HCT116 (cell line): Measurements from ENCODE around the gene POLD2. TPM values are rescaled to one million over a fixed set of nuclear protein-coding genes. Genes with fewer than 3 reads are reported as not detected.

Source experiments
- ATAC-seq: fragments of 200-7000 bp; cut with Tn5 transposase; 2 replicates; pipeline ENCODE4 v1.9.1; 2020; ENCODE audit warnings: mild to moderate bottlenecking, moderate library complexity
- BruUV-seq: library from RNA; stranded (reverse); fragments of 400-500 nt; replicated peaks from 2 replicates; lab custom pipeline; 2021; lab: Mats Ljungman, UMichigan
- CTCF ChIA-PET: fragments of 300-600 bp; sonication (Branson Sonifier 250); formaldehyde crosslinking; loops from one replicate; lab custom pipeline; 2021; ENCODE audit warnings: antibody characterized with exemption; lab: Charles Lee
- POLR2A ChIA-PET: fragments of 300-600, 350-600 bp; sonication (Branson Sonifier 250); formaldehyde crosslinking; loops from one replicate; lab custom pipeline; 2021; ENCODE audit warnings: antibody characterized with exemption; lab: Charles Lee
- RAD21 ChIA-PET, 2 experiments: fragments of 300-600 bp; sonication (Branson Sonifier 250); formaldehyde crosslinking; loops; one replicate each; lab custom pipeline; 2023; ENCODE audit warnings: low total read pairs in 2 of 2; ENCODE audit not compliant: uncharacterized antibody in 2 of 2, unreplicated experiment in 2 of 2, low non-redundant PET in 1 of 2; lab: Charles Lee
- DNase-seq: peaks from one replicate; pipeline ENCODE4 v3.0.0-alpha.2; 2010; ENCODE audit warnings: low read depth, low spot score
- H2AFZ ChIP-seq: fragments of 200-600 bp; shearing (Covaris generic), sonication (generic); 2 replicates; pipeline ENCODE4 v1.6.1; 2017; ENCODE audit warnings: low read depth, mixed run types, mixed read lengths, antibody characterized with exemption, low read length; ENCODE audit not compliant: poor library complexity, severe bottlenecking
- H3K27ac ChIP-seq: 2 replicates; pipeline ENCODE4 v1.5.1; 2012; ENCODE audit warnings: low read depth, low read length
- H3K27me3 ChIP-seq: fragments of 200-600 bp; sonication (generic); 2 replicates; pipeline ENCODE4 v1.6.1; 2016; ENCODE audit warnings: mixed run types, low read length, mixed read lengths; ENCODE audit not compliant: insufficient read depth
- H3K36me3 ChIP-seq, 2 experiments: fragments of 200-500 bp in 1 of 2; fragments of 200-600 bp in 1 of 2; sonication (Bioruptor generic) in 1 of 2; sonication (generic) in 1 of 2; 2 replicates each; pipeline versions ENCODE4 v1.5.1 to v1.6.1; 2014 to 2016; ENCODE audit warnings: low read length in 2 of 2, inconsistent platforms in 1 of 2, mixed read lengths in 1 of 2, mixed run types in 1 of 2; ENCODE audit not compliant: insufficient read depth in 2 of 2, control insufficient read depth in 1 of 2
- H3K4me1 ChIP-seq, 2 experiments: fragments of 200-600 bp in 1 of 2; sonication (generic) in 1 of 2; 2 replicates each; pipeline versions ENCODE4 v1.5.1 to v1.6.1; 2012 to 2017; ENCODE audit warnings: low read length in 2 of 2, inconsistent platforms in 1 of 2, mild to moderate bottlenecking in 1 of 2, mixed read lengths in 1 of 2, mixed run types in 1 of 2, moderate library complexity in 1 of 2; ENCODE audit not compliant: insufficient read depth in 2 of 2, control insufficient read depth in 1 of 2
- H3K4me2 ChIP-seq: fragments of 200-600 bp; sonication (generic); 2 replicates; pipeline ENCODE4 v1.6.1; 2017; ENCODE audit warnings: mixed run types, low read length, mixed read lengths
- H3K4me3 ChIP-seq, 2 experiments: fragments of 200-600 bp in 1 of 2; sonication (generic) in 1 of 2; replicated peaks in 1 of 2; 2 replicates each; pipeline ENCODE4 v1.5.1; 2011 to 2016; ENCODE audit warnings: low read length in 2 of 2, control low read depth in 1 of 2, low read depth in 1 of 2, mild to moderate bottlenecking in 1 of 2, mixed read lengths in 1 of 2, mixed run types in 1 of 2
- H3K79me2 ChIP-seq: fragments of 200-600 bp; sonication (generic); 2 replicates; pipeline ENCODE4 v1.6.1; 2017; ENCODE audit warnings: mild to moderate bottlenecking, mixed run types, low read length, moderate library complexity, mixed read lengths; ENCODE audit not compliant: insufficient read depth
- H3K9ac ChIP-seq: fragments of 200-600 bp; sonication (generic); 2 replicates; pipeline ENCODE4 v1.6.1; 2016; ENCODE audit warnings: low read length, mixed read lengths
- H3K9me2 ChIP-seq: fragments of 200-600 bp; sonication (generic), shearing (Covaris generic); 2 replicates; pipeline ENCODE4 v1.6.1; 2017; ENCODE audit warnings: mixed run types, mild to moderate bottlenecking, moderate library complexity; ENCODE audit not compliant: insufficient read depth
- H3K9me3 ChIP-seq, 2 experiments: fragments of 200-500 bp in 1 of 2; fragments of 200-600 bp in 1 of 2; sonication (Bioruptor generic) in 1 of 2; sonication (generic) in 1 of 2; 2 replicates each; pipeline ENCODE4 v1.6.1; 2014 to 2017; ENCODE audit warnings: low read length in 2 of 2, mixed read lengths in 2 of 2, inconsistent platforms in 1 of 2, low read depth in 1 of 2, mild to moderate bottlenecking in 1 of 2, mixed run types in 1 of 2, moderate library complexity in 1 of 2; ENCODE audit not compliant: control insufficient read depth in 1 of 2, insufficient read depth in 1 of 2
- H4K20me1 ChIP-seq: fragments of 200-600 bp; sonication (generic), shearing (Covaris generic); 2 replicates; pipeline ENCODE4 v1.6.1; 2017; ENCODE audit warnings: mixed run types, mild to moderate bottlenecking, moderate library complexity; ENCODE audit not compliant: insufficient read depth
- CBX3 ChIP-seq: IDR thresholded peaks from 2 replicates; pipeline ENCODE4 v1.6.1; 2012; ENCODE audit warnings: low read depth
- EGR1 ChIP-seq: IDR thresholded peaks from 2 replicates; pipeline ENCODE4 v1.6.1; 2012; ENCODE audit warnings: low read depth
- ELF1 ChIP-seq: IDR thresholded peaks from 2 replicates; pipeline ENCODE4 v1.6.1; 2012; ENCODE audit warnings: low read depth, borderline replicate concordance
- EZH2 ChIP-seq: fragments of 200-600 bp; sonication (generic); IDR thresholded peaks from 2 replicates; pipeline ENCODE4 v1.6.1; 2017; ENCODE audit warnings: antibody characterized with exemption, mixed run types
- EZH2phosphoT487 ChIP-seq: fragments of 200-600 bp; IDR thresholded peaks from 2 replicates; pipeline ENCODE4 v1.6.1; 2018; ENCODE audit warnings: antibody characterized with exemption, borderline replicate concordance
- FOSL1 ChIP-seq: IDR thresholded peaks from 2 replicates; pipeline ENCODE4 v1.6.1; 2012; ENCODE audit warnings: low read depth
- JUND ChIP-seq: IDR thresholded peaks from 2 replicates; pipeline ENCODE4 v1.6.1; 2012
- POLR2A ChIP-seq: IDR thresholded peaks from 2 replicates; pipeline ENCODE4 v1.7.0; 2011; ENCODE audit warnings: borderline replicate concordance; ENCODE audit not compliant: insufficient read depth, insufficient read length; ENCODE audit errors: extremely low read depth
- RAD21 ChIP-seq: IDR thresholded peaks from 2 replicates; pipeline ENCODE4 v1.6.1; 2012; ENCODE audit warnings: low read depth, mild to moderate bottlenecking
- REST ChIP-seq: IDR thresholded peaks from 2 replicates; pipeline ENCODE4 v1.6.1; 2012; ENCODE audit warnings: low read depth
- SIN3A ChIP-seq: IDR thresholded peaks from 2 replicates; pipeline ENCODE4 v1.6.1; 2012; ENCODE audit warnings: low read depth
- SP1 ChIP-seq: IDR thresholded peaks from 2 replicates; pipeline ENCODE4 v1.6.1; 2012; ENCODE audit warnings: low read depth
- SRF ChIP-seq: IDR thresholded peaks from 2 replicates; pipeline ENCODE4 v1.6.1; 2012; ENCODE audit warnings: low read depth
- TCF7L2 ChIP-seq: IDR thresholded peaks from 2 replicates; pipeline ENCODE4 v1.7.0; 2011; ENCODE audit warnings: borderline replicate concordance, inconsistent platforms; ENCODE audit not compliant: insufficient read depth, insufficient read length; ENCODE audit errors: extremely low read depth
- YY1 ChIP-seq: IDR thresholded peaks from 2 replicates; pipeline ENCODE4 v1.6.1; 2011; ENCODE audit warnings: low read length, low read depth, moderate library complexity, mild to moderate bottlenecking; ENCODE audit not compliant: insufficient replicate concordance; ENCODE audit errors: extremely low read depth
- ZFX ChIP-seq: fragments of 450-650 bp; IDR thresholded peaks from 2 replicates; pipeline ENCODE4 v1.6.1; 2017
- intact Hi-C: fragments of 100-400 bp; cut with micrococcal nuclease; formaldehyde crosslinking; loops from 2 replicates; pipeline ENCODE4 v1.10.0; 2022
- total RNA-seq: library from RNA; stranded (reverse); gene quantifications from one replicate; pipeline ENCODE4 v1.2.1, GENCODE V29; 2021; ENCODE audit not compliant: unreplicated experiment
- TF ChIP-seq, protein P1 (sequence below): IDR thresholded peaks from 2 replicates; pipeline ENCODE4 v1.6.1; 2011; ENCODE audit warnings: mild to moderate bottlenecking, low read length, moderate library complexity; ENCODE audit not compliant: insufficient replicate concordance; ENCODE audit errors: extremely low read depth
- TF ChIP-seq, protein P2 (sequence below), 3 experiments: fragments of 200-600 bp in 1 of 3; sonication (generic) in 1 of 3; IDR thresholded peaks in 2 of 3; conservative IDR thresholded peaks in 1 of 3; 2 replicates each; pipeline ENCODE4 v1.5.1; 2012 to 2017; ENCODE audit warnings: low read depth in 2 of 3, low read length in 2 of 3, antibody characterized with exemption in 1 of 3, borderline replicate concordance in 1 of 3, control low read depth in 1 of 3, mild to moderate bottlenecking in 1 of 3, mixed read lengths in 1 of 3, mixed run types in 1 of 3, moderate library complexity in 1 of 3; ENCODE audit not compliant: insufficient read depth in 1 of 3
- TF ChIP-seq, protein P3 (sequence below): IDR thresholded peaks from 2 replicates; pipeline ENCODE4 v1.6.1; 2012
- TF ChIP-seq, protein P4 (sequence below): IDR thresholded peaks from 2 replicates; pipeline ENCODE4 v1.6.1; 2012

POLD2 gene
- total RNA-seq, 1 experiment from 2014 or later, result 237 TPM

- Histone ChIP-seq H3K9me3 (no peaks in the 10 kb centered on the region), H3K9ac (no peak overlapping the region), H4K20me1 (no peaks in the 10 kb centered on the region), H3K9me2 (no peaks in the 10 kb centered on the region), H2AFZ (no peak overlapping the region), H3K79me2 (no peaks in the 10 kb centered on the region), H3K4me2 (no peak overlapping the region), H3K4me1 (peaks cover 0 to 5% of the 10 kb centered on the region in 2 experiments; a peak in 1 of 4 replicates), H3K27me3 (no peaks in the 10 kb centered on the region), H3K27ac (no peak overlapping the region), H3K4me3 (no peak overlapping the region), H3K36me3 (no peaks in the 10 kb centered on the region)
- POLR2A ChIA-PET, result no interaction called here
- intact Hi-C loops, result no loop called here
- no peak for DNase-seq
- TF ChIP-seq SRF, result no peak
- TF ChIP-seq EZH2phosphoT487, result no peak
- TF ChIP-seq SP1, result no peak
- TF ChIP-seq, protein P1, sequence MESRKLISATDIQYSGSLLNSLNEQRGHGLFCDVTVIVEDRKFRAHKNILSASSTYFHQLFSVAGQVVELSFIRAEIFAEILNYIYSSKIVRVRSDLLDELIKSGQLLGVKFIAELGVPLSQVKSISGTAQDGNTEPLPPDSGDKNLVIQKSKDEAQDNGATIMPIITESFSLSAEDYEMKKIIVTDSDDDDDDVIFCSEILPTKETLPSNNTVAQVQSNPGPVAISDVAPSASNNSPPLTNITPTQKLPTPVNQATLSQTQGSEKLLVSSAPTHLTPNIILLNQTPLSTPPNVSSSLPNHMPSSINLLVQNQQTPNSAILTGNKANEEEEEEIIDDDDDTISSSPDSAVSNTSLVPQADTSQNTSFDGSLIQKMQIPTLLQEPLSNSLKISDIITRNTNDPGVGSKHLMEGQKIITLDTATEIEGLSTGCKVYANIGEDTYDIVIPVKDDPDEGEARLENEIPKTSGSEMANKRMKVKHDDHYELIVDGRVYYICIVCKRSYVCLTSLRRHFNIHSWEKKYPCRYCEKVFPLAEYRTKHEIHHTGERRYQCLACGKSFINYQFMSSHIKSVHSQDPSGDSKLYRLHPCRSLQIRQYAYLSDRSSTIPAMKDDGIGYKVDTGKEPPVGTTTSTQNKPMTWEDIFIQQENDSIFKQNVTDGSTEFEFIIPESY, result no peak
- TF ChIP-seq YY1, result no peak
- no peak for TF ChIP-seq EGR1
- TF ChIP-seq CBX3, result no peak
- no peak for TF ChIP-seq SIN3A
- no peak for TF ChIP-seq TCF7L2
- TF ChIP-seq, protein P2, sequence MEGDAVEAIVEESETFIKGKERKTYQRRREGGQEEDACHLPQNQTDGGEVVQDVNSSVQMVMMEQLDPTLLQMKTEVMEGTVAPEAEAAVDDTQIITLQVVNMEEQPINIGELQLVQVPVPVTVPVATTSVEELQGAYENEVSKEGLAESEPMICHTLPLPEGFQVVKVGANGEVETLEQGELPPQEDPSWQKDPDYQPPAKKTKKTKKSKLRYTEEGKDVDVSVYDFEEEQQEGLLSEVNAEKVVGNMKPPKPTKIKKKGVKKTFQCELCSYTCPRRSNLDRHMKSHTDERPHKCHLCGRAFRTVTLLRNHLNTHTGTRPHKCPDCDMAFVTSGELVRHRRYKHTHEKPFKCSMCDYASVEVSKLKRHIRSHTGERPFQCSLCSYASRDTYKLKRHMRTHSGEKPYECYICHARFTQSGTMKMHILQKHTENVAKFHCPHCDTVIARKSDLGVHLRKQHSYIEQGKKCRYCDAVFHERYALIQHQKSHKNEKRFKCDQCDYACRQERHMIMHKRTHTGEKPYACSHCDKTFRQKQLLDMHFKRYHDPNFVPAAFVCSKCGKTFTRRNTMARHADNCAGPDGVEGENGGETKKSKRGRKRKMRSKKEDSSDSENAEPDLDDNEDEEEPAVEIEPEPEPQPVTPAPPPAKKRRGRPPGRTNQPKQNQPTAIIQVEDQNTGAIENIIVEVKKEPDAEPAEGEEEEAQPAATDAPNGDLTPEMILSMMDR (IDR thresholded peaks at IDR 0.05 in 2 of 3, conservative IDR thresholded peaks at IDR 0.05 in 1 of 3; ENCODE audit: borderline replicate concordance in 1 of 3, insufficient read depth in 1 of 3, low read depth in 2 of 3, low read length in 2 of 3), result no peak
- TF ChIP-seq EZH2, result no peak
- TF ChIP-seq, protein P3, sequence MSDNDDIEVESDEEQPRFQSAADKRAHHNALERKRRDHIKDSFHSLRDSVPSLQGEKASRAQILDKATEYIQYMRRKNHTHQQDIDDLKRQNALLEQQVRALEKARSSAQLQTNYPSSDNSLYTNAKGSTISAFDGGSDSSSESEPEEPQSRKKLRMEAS, result no peak
- TF ChIP-seq ELF1, result no peak
- TF ChIP-seq POLR2A, result no peak
- no peak for TF ChIP-seq REST
- no peak for TF ChIP-seq ZFX
- no peak for TF ChIP-seq JUND
- TF ChIP-seq, protein P4, sequence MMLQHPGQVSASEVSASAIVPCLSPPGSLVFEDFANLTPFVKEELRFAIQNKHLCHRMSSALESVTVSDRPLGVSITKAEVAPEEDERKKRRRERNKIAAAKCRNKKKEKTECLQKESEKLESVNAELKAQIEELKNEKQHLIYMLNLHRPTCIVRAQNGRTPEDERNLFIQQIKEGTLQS, result no peak
- TF ChIP-seq RAD21, result no peak
- no peak for TF ChIP-seq FOSL1
- CTCF ChIA-PET, result interaction anchor here (1.8 kb wide), 1 partner anchor 64 kb away, joined by 8 read pairs; no protein-coding TSS in a partner anchor
- RAD21 ChIA-PET, result interaction anchor here in 1 of 2 experiments (1.1 kb wide), 1 partner anchor 64 kb away, joined by 4 read pairs; no protein-coding TSS in a partner anchor
- no peak for ATAC-seq
- BruUV-seq, result no TSS peak
These were observed 8.7 kb upstream of the POLD2 start for GRCh38 chr7:44132039-44132438.
